ENCODE measurements around the gene PRSS57. TPM values are rescaled to one million over a fixed set of nuclear protein-coding genes. Genes with fewer than 3 reads are reported as not detected.

PRSS57 gene
- total and polyA plus RNA-seq, 2 donors (not counting 1 experiment from before 2014, with no cell fraction given) = not detected

DNA sequence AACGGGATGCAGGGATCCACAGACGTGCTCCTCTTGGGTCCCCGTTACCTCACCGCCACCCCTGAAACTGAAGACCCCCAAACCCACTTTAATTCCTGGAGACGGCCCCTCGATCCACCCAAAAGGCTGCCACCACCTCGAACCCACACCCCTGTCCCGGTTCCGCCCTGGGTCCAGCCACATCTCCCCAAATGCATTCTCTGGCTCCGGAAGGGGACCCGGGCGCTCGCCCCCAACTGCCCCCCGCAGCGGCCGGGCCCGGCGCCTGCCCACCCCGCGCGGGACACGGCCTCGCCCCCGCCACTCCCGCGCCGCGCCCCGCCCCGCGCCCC lies 19.3 kb downstream of the PRSS57 start:
- H3K27me3 ChIP-seq (replicated peaks in 1 of 4; ENCODE audit: control extremely low read depth in 1 of 4, control insufficient read depth in 3 of 4, insufficient read depth in 4 of 4, low read length in 3 of 4) = peaks cover 0 to 39% (median 12%) of the 10 kb centered on the region in 4 experiments
- TF ChIP-seq CTCF (IDR thresholded peaks at IDR 0.05) = no peak
- TF ChIP-seq EZH2 (IDR thresholded peaks at IDR 0.05; ENCODE audit: borderline replicate concordance, insufficient read depth, low read depth, low read length, poor library complexity, severe bottlenecking) = no peak
- CTCF ChIA-PET = no interaction called here
- DNase-seq (no peak), ATAC-seq (ENCODE audit: low read depth) (no peak)
- no peak overlapping the region for H3K9ac ChIP-seq (ENCODE audit: low read length)
- H3K79me2 ChIP-seq (ENCODE audit: control insufficient read depth, insufficient read depth, low read length) = no peaks in the 10 kb centered on the region
- H3K4me3 Mint-ChIP-seq = no peak overlapping the region
- peaks cover 0 to 21% (median 0%) of the 10 kb centered on the region in 3 donors for H3K9me3 ChIP-seq (ENCODE audit: control extremely low read depth in 1 of 3, control insufficient read depth in 2 of 3, insufficient read depth in 1 of 3, low read length in 2 of 3)
- H3K27ac ChIP-seq (ENCODE audit: low read length in 2 of 2) = no peak overlapping the region
- POLR2A ChIA-PET = interaction anchor here (0.7 kb wide), 1 partner anchor 145 kb away, joined by 3 read pairs; no protein-coding TSS in a partner anchor
- peaks cover 19% of the 10 kb centered on the region for H4K20me1 ChIP-seq (ENCODE audit: control insufficient read depth, insufficient read depth, low read length, poor library complexity, severe bottlenecking)
- peak overlapping the region; percentile 22 for H3K4me2 ChIP-seq (replicated peaks; ENCODE audit: low read depth, low read length, poor library complexity, severe bottlenecking)
- WGBS (ENCODE audit: insufficient coverage) = 11% methylated on average over 31 of the region's 31 CpGs
- no peak overlapping the region for H3K27ac Mint-ChIP-seq
- H3K4me1 ChIP-seq (ENCODE audit: control insufficient read depth in 2 of 2, insufficient read depth in 2 of 2, low read length in 2 of 2) = peaks cover 13 to 18% of the 10 kb centered on the region in 2 donors
- intact Hi-C loops (cut with micrococcal nuclease) = no loop called here
- H3K36me3 ChIP-seq (replicated peaks in 1 of 2; ENCODE audit: control extremely low read depth in 1 of 2, control insufficient read depth in 1 of 2, extremely low read depth in 1 of 2, insufficient read depth in 2 of 2, low read length in 1 of 2) = no peaks in the 10 kb centered on the region
- H3K9me3 Mint-ChIP-seq (ENCODE audit: insufficient read depth) = no peaks in the 10 kb centered on the region
- H2AFZ ChIP-seq (ENCODE audit: insufficient read depth, low read depth, low read length, poor library complexity, severe bottlenecking) = no peak overlapping the region
- H3K27me3 Mint-ChIP-seq = peaks cover 14% of the 10 kb centered on the region
- peaks cover 12% of the 10 kb centered on the region for H3K4me1 Mint-ChIP-seq
- no peak overlapping the region for H3K4me3 ChIP-seq (ENCODE audit: control extremely low read depth in 1 of 5, extremely low read depth in 1 of 5, insufficient read depth in 1 of 5, low read depth in 2 of 5, low read length in 4 of 5)

- Mint-ChIP-seq H3K27ac (no peak overlapping the region), H3K4me3 (no peak overlapping the region), H3K4me1 (peaks cover 9% of the 10 kb centered on the region), H3K27me3 (peaks cover 14% of the 10 kb centered on the region), H3K9me3 (ENCODE audit: insufficient read depth) (no peaks in the 10 kb centered on the region)
- TF ChIP-seq EZH2 (IDR thresholded peaks at IDR 0.05; ENCODE audit: borderline replicate concordance, insufficient read depth, low read depth, low read length, poor library complexity, severe bottlenecking) (no peak), CTCF (IDR thresholded peaks at IDR 0.05) (no peak)
- POLR2A ChIA-PET = no interaction called here
- Histone ChIP-seq H3K4me3 (ENCODE audit: control extremely low read depth in 1 of 5, extremely low read depth in 1 of 5, insufficient read depth in 1 of 5, low read depth in 2 of 5, low read length in 4 of 5) (no peak overlapping the region), H3K9me3 (ENCODE audit: control extremely low read depth in 1 of 3, control insufficient read depth in 2 of 3, insufficient read depth in 1 of 3, low read length in 2 of 3) (peaks cover 0 to 22% (median 0%) of the 10 kb centered on the region in 3 donors), H4K20me1 (ENCODE audit: control insufficient read depth, insufficient read depth, low read length, poor library complexity, severe bottlenecking) (peaks cover 18% of the 10 kb centered on the region), H3K36me3 (replicated peaks in 1 of 2; ENCODE audit: control extremely low read depth in 1 of 2, control insufficient read depth in 1 of 2, extremely low read depth in 1 of 2, insufficient read depth in 2 of 2, low read length in 1 of 2) (no peaks in the 10 kb centered on the region), H3K9ac (ENCODE audit: low read length) (no peak overlapping the region), H3K27ac (ENCODE audit: low read length in 2 of 2) (no peak overlapping the region), H3K79me2 (ENCODE audit: control insufficient read depth, insufficient read depth, low read length) (no peaks in the 10 kb centered on the region), H3K4me1 (ENCODE audit: control insufficient read depth in 2 of 2, insufficient read depth in 2 of 2, low read length in 2 of 2) (peaks cover 11% of the 10 kb centered on the region in 2 donors), H3K4me2 (replicated peaks; ENCODE audit: low read depth, low read length, poor library complexity, severe bottlenecking) (no peak overlapping the region), H3K27me3 (replicated peaks in 1 of 4; ENCODE audit: control extremely low read depth in 1 of 4, control insufficient read depth in 3 of 4, insufficient read depth in 4 of 4, low read length in 3 of 4) (peaks cover 0 to 46% (median 12%) of the 10 kb centered on the region in 4 experiments), H2AFZ (ENCODE audit: insufficient read depth, low read depth, low read length, poor library complexity, severe bottlenecking) (no peak overlapping the region)
- ATAC-seq (ENCODE audit: low read depth) (no peak), DNase-seq (no peak)
- intact Hi-C loops (cut with micrococcal nuclease) = no loop called here
- 79% methylated on average over 34 of the region's 38 CpGs for WGBS (ENCODE audit: insufficient coverage)
- CTCF ChIA-PET = no interaction called here
Observed at GRCh38 chr19:674282-675151, 20.7 kb downstream of the PRSS57 start.

Measured in B cell (primary cell).